Measurements from ENCODE around the gene CHN2.

Gene CHN2

DNA sequence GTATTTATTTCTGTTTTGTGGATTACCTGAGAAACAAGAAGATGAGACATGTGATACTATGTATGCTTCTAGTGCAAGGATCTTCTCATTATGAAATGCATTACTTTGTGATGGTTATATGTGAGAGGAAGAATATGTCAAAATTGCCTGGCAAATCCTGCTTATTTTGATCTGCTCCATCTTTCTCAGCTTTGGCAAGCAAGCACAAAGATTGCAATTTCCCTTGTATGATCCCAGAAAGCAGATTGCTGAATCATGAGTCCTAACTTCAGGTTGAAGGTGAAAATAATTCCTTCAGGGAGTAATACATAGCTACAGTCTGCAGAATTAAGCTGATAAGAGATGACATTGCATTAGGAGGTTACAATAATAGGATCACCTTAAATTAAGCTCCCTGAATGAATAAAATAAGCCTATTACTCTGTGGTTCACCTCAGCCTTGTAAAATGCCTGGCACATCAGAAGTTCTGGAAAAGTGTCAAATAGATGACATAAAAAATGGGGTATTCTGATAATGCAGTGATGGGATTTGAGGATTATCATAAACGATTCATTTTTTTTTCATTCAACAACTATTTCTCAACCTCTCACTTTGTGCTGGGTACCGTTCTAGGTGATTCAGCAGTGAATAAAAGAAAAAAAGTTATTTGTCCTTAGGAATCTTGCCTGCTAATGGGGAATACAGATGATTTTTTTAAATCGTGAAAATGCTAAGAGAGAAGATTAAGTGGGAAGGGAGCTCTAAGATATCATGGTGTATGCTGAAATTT is 120.7 kb downstream of the CHN2 start:
- DNase-seq = no peak

DNA sequence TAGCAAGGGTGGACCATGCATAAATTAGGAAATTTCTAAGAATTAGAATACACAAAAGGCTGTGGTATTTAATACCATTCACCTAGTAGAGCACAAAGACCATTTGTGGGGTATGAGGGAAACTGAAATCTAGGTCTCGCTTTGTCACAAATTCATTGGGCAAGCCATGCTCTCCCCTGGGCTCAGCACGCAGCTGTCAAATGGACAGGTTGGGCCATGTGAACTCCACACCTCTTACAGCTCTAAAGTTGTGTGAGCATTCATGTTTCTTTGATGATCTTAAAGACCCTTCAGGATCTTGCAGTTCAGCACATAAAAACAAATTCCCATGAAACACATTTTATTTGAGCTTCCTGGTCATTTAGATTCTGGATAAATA is 121.3 kb downstream of the CHN2 start:
- no peak for DNase-seq

DNA sequence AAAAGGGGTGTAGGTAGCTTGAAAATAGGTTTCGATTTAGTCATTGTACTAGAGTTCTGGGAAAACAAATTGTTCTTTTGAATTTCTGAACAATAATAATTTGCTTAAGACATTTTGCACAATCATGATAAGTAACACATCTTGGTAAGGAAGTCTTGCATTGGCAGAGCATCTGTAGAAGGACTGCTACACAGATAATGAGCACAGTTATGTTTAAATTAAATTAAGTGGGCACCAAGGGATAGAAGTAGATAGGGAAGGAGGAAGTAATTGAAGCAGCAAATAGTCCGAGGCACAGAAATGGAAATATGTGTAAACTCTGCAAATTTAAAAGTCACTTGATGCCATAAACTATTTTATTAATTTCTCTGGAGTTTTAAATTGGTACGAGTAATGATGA is 122.4 kb downstream of the CHN2 start:
- DNase-seq = no peak

DNA sequence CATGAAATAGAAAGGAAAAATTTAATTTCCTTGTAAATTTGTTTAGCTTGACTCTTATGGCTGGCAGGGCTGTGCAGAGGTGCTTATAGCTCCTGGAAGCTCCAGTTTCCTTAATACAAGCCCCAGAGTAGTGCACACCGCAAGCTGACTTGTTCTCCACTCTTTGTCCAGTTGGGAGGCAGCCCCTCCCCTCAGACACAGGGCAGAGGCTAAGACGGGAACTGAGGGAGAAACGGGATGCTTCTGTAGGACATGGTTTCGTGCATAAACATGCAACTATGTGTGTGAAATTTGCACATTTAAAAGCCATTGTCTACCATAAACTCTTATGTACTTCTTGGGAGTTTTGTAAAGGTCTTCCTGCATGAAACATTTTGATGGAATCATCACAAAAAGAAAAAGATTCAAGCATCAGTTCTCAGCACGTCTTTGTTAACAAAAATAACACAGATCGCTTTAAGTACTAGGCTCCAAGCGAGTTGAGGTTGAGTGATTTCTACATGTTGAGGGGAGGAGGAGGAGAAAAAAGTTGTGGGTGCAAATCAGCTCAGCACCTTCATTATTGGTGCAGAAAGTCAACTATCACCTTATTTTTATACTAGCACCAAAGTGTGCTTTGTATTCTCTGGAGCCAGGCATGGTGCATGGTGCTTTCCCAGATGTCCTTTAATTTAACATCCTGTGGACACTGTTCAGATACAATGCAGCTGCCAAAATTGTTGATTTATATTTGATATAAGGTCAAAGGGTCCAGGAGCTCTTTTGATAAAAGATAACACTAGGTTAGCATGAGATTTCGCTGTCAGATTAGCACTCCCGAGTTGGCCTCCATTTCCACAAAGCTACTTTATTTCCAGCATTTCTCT is 124.5 kb downstream of the CHN2 start:
- no peak for DNase-seq

DNA sequence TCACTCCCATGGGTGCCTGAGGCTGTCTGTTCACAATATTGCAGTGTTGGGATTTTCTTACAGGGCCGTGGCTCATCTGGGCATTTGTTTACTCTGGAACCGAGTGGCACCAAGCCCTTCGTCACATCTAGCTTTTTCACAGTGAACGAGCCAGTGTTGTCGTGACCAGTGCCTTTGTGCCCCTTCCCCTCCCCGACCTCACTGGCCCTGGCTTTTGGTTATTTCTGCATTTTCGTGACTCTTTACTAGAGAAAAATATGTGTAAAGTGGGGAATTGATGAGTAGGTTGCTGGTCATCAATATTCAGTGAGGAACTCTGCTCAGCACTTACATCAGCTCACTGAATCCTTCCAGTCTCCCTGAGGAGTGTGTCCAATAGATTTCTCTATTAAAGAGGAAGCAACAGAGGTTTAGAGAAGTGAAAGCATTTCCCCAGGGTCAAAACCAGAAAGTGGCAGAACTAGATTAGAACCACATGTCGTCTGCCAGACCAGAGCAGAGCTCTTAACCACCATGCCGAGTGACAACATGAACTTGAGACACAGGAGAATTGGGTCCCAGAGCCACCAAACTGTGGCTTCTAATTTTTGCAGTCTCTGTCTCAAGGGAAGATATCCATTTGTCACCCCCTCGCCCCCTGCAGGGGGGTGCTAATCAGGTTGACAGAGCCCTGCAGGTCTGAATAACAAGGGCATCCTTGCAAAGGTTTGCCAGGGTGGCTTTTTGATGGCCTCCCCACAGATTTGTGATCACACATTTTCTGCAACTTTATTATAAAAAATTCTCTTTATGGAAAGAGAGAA is 125.3 kb downstream of the CHN2 start:
- DNase-seq = no peak

DNA sequence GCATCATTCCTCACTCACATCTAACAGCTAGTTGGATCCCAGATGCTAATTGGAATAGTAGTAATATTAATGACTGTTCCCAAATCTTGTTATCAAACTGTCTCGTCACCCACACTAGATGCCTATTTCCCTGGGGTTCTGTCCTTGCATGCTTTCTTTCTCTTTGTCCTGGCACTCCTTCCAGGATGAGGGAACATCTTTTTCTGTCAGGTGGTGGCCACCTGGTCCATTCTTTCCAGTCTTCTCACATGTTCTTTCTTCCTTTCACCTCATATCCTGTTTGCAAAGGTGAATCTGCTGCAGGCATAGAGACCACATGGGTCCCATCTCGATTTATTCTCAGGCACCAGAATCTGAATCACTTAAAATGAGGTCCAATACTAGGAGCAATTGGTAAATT is 126.0 kb downstream of the CHN2 start:
- DNase-seq = no peak

DNA sequence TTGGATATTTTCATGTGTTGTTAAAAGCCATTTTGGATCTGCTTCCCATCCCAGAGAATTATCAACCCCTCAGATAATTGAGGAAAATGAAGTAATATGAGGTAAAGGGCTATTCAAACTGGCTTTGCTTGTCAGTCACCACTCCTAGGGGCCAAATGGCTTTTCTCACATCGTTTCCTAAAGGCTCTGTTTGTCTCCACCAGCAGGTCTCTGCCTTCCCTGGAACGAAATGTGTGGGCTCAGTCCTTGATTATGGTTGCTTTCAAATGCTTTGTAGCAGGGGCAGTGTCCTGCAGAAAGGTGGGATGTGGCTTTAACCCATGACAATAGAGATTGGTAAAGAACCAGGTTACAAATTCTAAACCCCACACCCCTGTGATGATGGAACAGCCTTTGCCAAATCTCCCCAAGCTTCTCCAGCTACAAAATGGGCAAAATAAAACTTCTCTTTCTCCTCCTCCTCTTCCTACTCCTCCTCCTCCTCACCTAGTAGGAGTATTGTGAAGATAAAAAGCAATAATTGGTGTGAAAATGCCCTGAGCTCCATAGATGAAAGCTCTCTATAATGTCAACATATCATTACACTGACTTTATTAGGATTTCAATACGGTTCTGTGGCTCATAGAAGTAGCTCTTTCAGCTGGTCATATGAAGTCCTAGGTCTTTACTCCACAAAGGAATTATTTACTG is 127.6 kb downstream of the CHN2 start:
- DNase-seq = no peak

DNA sequence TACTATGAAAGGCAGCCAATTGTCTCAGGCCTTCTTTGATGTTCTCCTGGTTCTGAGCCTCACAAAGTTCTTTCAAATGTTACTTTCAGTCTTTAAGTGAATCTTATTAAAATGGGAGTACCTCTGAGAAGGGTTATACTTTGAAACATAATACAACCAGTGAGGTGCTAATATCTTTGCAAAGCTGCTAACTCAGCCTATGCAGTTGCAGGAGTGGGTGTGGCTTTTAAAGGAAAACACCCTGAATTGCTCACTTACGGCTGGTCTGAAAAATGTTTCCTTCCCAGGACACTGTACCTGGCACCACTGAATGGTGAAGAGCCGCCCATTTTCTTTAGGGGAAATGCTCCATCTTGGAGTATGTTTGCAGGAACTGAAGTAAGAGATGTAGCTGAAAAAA is 130.9 kb downstream of the CHN2 start:
- DNase-seq = no peak

DNA sequence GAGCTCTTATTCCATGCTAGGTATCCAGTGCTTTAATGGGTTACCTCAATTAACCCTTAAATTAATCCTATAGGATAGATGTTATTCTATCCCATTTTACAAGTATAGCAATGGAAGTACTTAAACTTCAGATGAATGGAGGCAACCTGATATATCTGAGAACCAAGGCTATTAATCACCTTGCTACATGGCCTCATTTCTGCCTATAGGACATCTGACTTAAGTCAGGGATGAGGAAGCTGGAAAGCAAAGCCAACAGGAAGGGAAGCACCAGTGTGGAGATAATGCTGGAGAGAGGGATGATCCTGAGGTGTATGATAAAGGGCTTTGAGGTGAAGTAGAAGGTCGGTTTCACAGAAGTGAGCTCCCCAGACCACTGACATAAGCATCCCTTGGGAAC is 132.3 kb downstream of the CHN2 start:
- no peak for DNase-seq

DNA sequence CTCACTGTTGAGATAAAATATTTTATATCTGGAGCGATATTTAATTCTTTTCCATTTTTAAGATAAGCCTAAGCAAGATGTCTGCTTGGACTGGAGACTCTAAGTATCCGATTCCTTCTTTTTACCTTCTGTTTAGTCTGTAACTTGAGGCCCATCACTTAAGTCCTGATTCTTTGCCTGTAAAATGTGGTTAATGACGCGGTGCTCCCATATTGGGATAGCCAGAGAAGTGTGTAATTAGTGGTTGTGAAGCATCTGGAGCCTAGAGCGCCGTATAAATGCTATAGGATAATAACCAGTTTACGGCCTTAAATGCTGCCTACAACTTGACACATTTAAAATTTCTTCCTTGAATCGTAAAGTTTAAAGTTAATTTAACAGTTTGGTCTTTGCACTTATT is 132.9 kb downstream of the CHN2 start:
- no peak for DNase-seq

DNA sequence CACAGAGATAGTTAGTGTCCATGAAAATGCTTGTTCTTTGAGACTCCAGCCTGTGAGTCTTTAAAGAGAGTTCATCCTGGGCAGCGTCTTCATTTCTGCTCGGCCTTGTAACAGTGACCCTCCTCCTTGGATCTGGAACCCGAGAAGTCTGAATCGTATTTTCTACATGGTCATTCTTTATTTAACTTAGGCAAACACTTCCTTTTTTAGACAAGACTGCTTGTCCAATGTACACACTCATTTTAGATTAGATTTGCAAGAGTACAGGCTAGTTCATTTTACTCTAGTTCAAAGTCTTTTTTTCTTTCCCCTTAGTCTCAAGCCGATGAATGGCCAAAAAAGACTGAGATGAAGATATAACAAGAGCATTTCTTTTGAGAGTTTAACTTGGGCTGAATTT is 133.5 kb downstream of the CHN2 start:
- DNase-seq = no peak

DNA sequence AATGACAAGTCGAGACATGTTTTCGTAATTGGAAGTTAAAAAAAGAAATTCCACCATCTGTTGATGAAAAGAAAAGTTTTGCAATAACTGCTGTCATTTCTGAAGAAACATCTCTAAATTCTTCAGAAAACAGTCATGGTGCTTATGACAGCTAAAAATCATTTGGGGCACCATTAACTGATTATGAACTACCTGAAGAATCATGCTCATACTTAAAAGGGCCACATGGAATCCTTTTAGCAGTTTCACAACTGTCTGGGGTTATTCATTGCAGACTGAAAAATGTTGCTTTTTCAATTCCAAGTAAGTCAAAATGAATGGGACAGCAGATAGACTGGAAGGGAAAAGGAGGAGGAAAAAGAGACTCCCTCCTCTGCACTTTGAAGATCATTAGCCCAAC is 134.2 kb downstream of the CHN2 start:
- DNase-seq = no peak

DNA sequence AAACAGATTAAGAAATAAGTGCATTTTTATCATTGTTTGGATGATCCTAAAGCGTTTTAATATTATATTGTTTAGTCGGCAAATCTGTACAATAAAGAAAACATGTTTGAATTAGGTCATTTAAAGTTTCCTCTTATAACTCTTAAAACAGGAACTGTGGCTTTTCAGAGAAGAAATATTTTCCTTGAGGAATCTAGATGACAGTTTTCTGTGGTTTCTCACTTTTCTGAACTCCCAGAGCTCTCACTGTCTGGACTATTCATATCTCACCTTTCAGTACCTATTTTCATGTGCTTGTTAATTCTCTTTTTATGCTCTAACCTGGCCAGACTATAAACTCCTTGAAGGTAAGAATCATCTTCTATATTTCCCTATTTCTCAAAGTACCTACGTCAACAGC is 135.1 kb downstream of the CHN2 start:
- no peak for DNase-seq

DNA sequence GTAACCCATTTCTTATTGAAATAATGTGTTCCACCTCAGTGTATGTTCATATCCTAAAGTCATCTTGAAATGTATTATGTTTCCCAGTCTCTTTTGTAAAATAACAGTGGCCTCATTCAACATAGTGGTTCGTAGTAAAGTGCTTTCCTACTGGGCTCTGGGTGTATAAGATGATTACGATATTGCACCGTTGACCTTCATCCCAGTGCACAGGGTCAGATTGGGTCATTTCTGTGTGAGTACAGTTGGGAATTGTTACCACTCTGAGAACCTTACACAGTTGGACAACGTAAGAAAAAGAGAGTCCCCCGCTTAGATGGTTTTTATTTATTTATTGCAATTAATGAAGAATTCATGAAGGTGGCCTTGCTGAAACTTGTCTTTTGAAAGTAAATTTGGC is 135.6 kb downstream of the CHN2 start:
- no peak for DNase-seq

DNA sequence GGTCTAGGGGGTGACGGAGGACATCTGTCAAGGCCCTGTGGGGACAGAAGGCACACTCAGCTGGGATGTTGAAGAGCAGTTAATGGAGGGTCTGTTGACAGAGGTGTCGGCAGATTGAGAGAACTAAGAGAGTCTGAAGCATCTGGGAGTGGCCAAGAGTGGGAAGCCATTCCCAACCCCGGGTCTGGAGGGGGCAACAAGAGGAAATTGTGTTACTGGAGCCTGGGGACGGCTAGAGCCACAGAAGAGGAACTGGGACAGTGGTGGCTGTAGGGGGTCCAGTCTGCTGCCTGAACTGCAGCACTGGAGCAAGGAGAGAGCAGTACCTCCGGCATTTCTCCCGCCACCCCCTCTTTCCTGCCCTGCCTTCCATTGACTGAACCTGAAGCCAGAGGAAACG is 136.6 kb downstream of the CHN2 start:
- DNase-seq = no peak

DNA sequence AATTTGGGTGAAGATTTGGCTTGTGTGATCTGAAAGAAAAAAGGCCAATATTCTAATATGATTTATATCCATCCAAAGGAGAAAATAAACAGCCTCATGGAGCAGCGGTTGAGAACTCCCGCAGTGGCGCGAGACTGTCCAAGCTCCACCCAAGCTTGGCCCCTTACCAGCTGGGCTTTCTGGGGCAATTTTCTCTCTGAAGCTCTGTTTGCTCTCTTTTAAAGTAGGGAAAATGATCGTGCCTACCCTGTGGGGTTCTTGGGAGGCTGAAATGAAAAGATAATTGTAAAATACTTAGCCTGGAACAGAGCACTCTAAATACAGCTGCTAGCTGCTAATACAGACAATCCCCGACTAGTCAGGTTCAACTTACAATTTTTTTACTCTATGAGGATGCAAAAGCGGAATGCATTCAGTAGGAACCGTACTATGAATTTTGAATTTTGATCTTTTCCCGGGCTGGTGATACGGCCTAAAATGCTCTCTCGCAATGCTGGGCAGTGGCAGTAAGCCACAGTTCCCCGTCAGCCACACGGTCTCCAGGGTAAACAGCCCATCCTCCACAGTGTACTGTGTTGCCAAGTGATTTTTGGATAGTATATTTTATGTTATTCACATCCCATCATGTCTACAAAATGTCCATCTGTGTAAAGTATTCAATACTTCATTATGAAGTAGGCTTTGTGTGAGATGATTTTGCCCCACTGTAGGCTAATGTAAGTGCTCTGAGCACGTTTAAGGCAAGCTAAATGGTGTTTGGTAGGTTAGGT is 137.7 kb downstream of the CHN2 start:
- no peak for DNase-seq

DNA sequence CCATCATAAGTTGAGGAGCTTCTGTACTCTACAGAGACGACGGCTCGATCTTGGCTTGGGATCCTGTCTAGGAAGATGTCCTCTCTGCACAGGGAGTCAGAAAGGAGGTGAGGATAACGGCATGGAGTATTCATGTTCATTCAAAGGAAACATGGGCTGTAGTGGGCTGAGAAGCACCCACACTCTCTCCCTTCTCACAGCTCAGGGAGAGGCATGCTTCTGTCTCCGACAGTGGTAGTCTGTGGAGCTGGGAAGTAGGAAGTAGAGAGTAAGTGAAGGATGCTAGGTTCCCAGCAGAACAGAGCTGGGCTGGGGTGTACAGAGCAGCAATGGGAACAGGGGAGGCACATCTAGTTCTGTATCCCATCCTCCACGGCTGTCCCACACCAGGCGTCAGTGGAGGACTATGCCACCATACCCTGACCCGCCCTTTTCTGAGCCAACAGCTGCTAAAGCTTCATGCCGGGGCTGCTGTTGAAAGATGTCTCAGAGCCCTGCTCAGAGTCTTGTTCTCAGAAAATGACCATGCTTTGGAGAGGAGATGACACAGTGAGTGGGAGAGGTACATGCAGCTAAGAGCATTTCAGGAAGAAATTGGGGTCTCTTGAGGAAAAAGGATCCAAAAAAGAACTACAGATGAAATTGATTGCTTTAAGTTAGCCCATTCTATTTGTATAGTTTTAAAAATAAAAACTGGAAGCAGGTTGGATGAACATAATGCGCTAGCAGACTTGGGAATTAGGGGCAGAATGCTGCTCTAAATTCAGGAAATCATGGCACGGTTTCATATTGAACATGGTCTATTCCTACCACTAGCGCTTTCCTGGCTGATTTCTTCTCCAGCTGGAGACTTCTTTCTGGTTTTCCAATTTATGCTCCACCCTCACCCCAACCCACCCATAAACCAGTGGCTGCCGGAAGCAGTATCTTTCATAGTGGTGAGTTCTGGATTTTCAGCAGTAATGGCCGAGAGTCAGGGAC is 138.6 kb downstream of the CHN2 start:
- no peak for DNase-seq

DNA sequence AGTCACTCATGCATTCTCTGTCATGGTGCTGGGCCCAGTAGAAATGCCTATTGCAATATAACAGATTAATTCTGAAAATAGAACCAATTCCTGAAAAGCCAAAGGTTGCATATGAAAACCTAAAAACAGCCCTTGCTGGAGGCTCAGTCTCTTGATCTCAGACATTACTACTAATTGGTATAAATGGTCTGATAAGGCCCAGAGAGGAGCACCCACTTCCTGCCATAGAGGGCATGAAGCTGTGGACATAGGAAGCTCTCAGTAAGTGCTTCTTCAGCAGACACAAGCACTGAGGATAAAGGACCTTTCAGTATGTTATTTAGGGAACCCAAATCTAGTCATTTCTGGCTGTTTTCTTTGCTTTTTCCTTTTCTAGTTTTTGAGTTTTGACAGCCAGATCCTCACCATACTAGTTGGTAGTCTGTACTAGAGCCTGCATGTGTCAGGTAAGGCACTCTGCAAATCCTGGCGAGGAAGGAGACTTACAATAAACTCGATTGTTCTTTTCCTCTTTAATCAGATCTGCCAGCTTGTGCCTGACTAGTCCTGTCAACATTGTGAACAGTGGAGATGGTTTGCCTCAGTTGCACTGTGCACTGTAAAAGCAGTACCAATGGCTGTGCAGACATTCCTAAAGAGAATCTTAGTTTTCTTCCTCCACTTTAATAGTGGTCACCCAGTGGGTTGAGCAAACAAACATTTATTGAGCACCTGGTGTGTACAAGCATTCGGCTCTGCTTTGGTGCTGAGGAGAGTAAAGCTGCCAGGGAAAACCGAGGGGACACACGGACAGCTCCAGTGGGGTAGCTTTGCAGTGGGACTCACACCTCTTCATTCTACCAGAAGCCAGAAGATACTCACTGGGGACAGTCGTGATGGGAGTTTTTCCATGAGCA is 140.9 kb downstream of the CHN2 start:
- DNase-seq = no peak

DNA sequence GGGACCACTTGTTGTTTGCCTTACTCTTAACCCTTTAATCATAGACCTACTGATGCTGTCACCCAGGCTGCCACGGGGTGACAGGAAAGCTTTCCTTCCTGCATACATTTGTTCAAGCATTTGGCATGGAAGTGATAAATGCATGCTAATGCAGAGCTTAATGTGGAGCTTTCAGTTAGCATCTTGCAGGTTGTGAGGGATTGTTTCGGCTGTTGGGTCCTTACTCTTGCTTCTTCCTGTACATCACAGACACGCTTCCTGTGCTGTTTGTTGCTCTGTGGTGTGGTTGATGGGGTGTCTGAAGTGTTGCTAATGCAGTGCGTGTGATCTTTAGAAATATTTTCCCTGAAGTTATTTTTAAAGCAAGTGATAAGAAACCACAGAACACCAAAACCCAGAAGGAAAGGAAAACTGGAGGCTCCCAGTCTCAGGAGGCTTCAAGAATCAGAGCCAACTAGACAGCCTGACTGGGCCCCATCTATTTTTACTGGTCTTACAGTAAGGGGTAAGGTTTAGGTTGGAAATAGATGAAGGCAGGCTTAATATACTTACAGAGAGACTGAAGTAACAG is 143.1 kb downstream of the CHN2 start:
- no peak for DNase-seq

DNA sequence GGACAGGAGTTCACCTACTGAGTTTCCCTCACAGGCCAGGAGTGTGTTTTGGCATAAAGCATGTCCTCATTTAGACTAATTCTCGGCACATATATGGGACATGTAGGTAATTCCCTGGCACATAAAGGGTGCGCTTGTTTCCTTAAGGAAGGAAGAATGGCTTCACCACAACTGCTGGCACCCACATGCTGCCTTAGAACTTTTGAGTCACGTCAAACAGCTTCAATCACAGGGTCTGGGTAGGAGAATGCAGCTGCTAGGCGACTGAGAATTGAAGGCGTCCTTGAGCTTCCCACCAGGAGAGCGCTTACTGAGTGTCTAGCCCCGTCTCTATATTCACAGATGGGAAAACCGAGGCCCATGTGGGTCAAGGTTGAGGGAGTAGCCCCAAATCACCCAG is 146.1 kb downstream of the CHN2 start:
- DNase-seq = no peak

Data from stimulated activated CD4-positive, alpha-beta T cell treated with anti-CD3 and anti-CD28 coated beads, Interleukin-4, amount 100 ng/mL, for 4 hours (primary cell).